Measurements from ENCODE around the gene ZNF432. TPM values are rescaled to one million over a fixed set of nuclear protein-coding genes. Genes with fewer than 3 reads are reported as not detected.

ZNF432 gene
- total RNA-seq, 2 donors from 2014 or later: 14.7 to 32.8 TPM

Other genes with a start within 250 kb of the ZNF432 start
- 1 to 10 TPM; 5.2 to 5.7 TPM for gene ZNF577, start 160.9 kb downstream of the ZNF432 start, total RNA-seq
- 1 to 10 TPM; 4.4 to 6.9 TPM for gene ZNF649, start 143.8 kb downstream of the ZNF432 start, total RNA-seq
- 1 to 10 TPM; 3.5 to 4.3 TPM for gene ZNF613, start 121.4 kb downstream of the ZNF432 start, total RNA-seq
- gene ZNF350, start 62.0 kb downstream of the ZNF432 start, total RNA-seq: 10 to 100 TPM in 1 of 2 donors, 1 to 10 TPM in 1; 6.2 to 12.8 TPM
- gene ZNF615, start 40.6 kb downstream of the ZNF432 start, total RNA-seq: 10 to 100 TPM in 1 of 2 donors, 1 to 10 TPM in 1; 5.9 to 15.2 TPM
- gene ZNF614, start 20.5 kb downstream of the ZNF432 start, total RNA-seq: 1 to 10 TPM; 7.0 to 7.7 TPM
- gene ZNF841, start 46.9 kb upstream of the ZNF432 start, total RNA-seq: 10 to 100 TPM; 17.8 to 29.1 TPM
- gene ZNF616, start 91.1 kb upstream of the ZNF432 start, total RNA-seq: 10 to 100 TPM in 1 of 2 donors, 1 to 10 TPM in 1; 5.4 to 11.6 TPM
- gene ZNF836, start 122.8 kb upstream of the ZNF432 start, total RNA-seq: 10 to 100 TPM in 1 of 2 donors, 1 to 10 TPM in 1; 8.8 to 15.1 TPM
- gene PPP2R1A, start 141.2 kb upstream of the ZNF432 start, total RNA-seq: 100 to 1,000 TPM; 165 to 201 TPM
- 10 to 100 TPM; 18.4 to 31.4 TPM for gene ZNF766, start 220.7 kb upstream of the ZNF432 start, total RNA-seq
- 1 to 10 TPM; 2.5 to 9.6 TPM for gene ZNF480, start 248.3 kb upstream of the ZNF432 start, total RNA-seq